Panc1 (cell line): Measurements from ENCODE around the gene TNPO1.

ENCODE experiments used
- POLR2AphosphoS5 ChIP-seq: IDR thresholded peaks from 2 replicates; pipeline ENCODE4 v1.6.1; 2012; ENCODE audit warnings: mild to moderate bottlenecking, low read depth, low read length, moderate library complexity
- REST ChIP-seq, 2 experiments: IDR thresholded peaks; 2 replicates each; pipeline ENCODE4 v1.6.1; 2011 to 2012; ENCODE audit warnings: low read depth in 2 of 2, control low read depth in 1 of 2, low read length in 1 of 2, mild to moderate bottlenecking in 1 of 2, moderate library complexity in 1 of 2; ENCODE audit not compliant: insufficient read depth in 1 of 2
- TCF7L2 ChIP-seq: IDR thresholded peaks from 2 replicates; pipeline ENCODE4 v1.6.1; 2011; ENCODE audit warnings: mild to moderate bottlenecking, low read depth, low read length, inconsistent platforms
- TF ChIP-seq, protein P1 (sequence below): fragments of 450-650 bp; IDR thresholded peaks from 2 replicates; pipeline ENCODE4 v1.5.1; 2017; ENCODE audit warnings: mild to moderate bottlenecking

- TF ChIP-seq, protein P1, sequence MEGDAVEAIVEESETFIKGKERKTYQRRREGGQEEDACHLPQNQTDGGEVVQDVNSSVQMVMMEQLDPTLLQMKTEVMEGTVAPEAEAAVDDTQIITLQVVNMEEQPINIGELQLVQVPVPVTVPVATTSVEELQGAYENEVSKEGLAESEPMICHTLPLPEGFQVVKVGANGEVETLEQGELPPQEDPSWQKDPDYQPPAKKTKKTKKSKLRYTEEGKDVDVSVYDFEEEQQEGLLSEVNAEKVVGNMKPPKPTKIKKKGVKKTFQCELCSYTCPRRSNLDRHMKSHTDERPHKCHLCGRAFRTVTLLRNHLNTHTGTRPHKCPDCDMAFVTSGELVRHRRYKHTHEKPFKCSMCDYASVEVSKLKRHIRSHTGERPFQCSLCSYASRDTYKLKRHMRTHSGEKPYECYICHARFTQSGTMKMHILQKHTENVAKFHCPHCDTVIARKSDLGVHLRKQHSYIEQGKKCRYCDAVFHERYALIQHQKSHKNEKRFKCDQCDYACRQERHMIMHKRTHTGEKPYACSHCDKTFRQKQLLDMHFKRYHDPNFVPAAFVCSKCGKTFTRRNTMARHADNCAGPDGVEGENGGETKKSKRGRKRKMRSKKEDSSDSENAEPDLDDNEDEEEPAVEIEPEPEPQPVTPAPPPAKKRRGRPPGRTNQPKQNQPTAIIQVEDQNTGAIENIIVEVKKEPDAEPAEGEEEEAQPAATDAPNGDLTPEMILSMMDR: no peak
- TF ChIP-seq POLR2AphosphoS5 (no peak), REST (IDR thresholded peaks at IDR 0.05; ENCODE audit: insufficient read depth in 1 of 2, low read depth in 2 of 2, low read length in 1 of 2) (no peak), TCF7L2 (no peak)
These were observed 109.0 kb downstream of the TNPO1 start for GRCh38 chr5:72925336-72926010.
